Left lung (tissue), 10 donors: Measurements from ENCODE around the gene SHISA2. TPM values are rescaled to one million over a fixed set of nuclear protein-coding genes. Genes with fewer than 3 reads are reported as not detected.

Source experiments
- ATAC-seq: fragments of 200-7000 bp; cut with Tn5 transposase; one replicate; pipeline ENCODE4 v1.9.1; 2020; ENCODE audit warnings: moderate library complexity
- DNase-seq, 4 donors: peaks; one replicate each; pipeline ENCODE4 v3.0.0-alpha.2; 2013 to 2020
- H3K27ac ChIP-seq, 2 donors: fragments of 200-600 bp; sonication (generic) in 1 of 2; one replicate each; pipeline versions ENCODE4 v1.5.0 to v1.8.0; 2020 to 2021
- H3K27me3 ChIP-seq, 2 donors: fragments of 200-600 bp; sonication (generic) in 1 of 2; one replicate each; pipeline versions ENCODE4 v1.5.0 to v1.8.0; 2020 to 2021
- H3K36me3 ChIP-seq, 2 donors: fragments of 200-600 bp; sonication (generic) in 1 of 2; one replicate each; pipeline versions ENCODE4 v1.5.0 to v1.8.0; 2020 to 2021
- H3K4me1 ChIP-seq, 2 donors: fragments of 200-600 bp; one replicate each; pipeline ENCODE4 v1.8.0; 2021
- H3K4me3 ChIP-seq, 2 donors: fragments of 200-600 bp; sonication (generic) in 1 of 2; one replicate each; pipeline versions ENCODE4 v1.5.0 to v1.8.0; 2020 to 2021; ENCODE audit warnings: mild to moderate bottlenecking in 1 of 2
- H3K9me3 ChIP-seq, 2 donors: fragments of 200-600 bp; sonication (generic) in 1 of 2; one replicate each; pipeline versions ENCODE4 v1.5.0 to v1.8.0; 2020 to 2021
- CTCF ChIP-seq, 2 donors: fragments of 200-600 bp; sonication (generic) in 1 of 2; IDR thresholded peaks; one replicate each; pipeline versions ENCODE4 v1.5.0 to v1.8.0; 2021; ENCODE audit warnings: antibody characterized with exemption in 2 of 2
- intact Hi-C, 2 donors: fragments of 100-400 bp; cut with DNase I; formaldehyde crosslinking; loops; one replicate each; pipeline versions ENCODE4 v1.11.2 to v1.14.2; 2022
- polyA plus RNA-seq, 6 donors: library from polyadenylated mRNA; unstranded; fragments of 120-200 nt; gene quantifications; one replicate each; pipeline ENCODE4 v1.2.1, GENCODE V29; 2013; ENCODE audit not compliant: insufficient read length in 6 of 6
- total RNA-seq, 2 donors: library from RNA; stranded (reverse); fragmentation: NEBNext Ultra II Directional; extraction: Animal tissue kit (Norgen Biotek cat#: 25700); gene quantifications; one replicate each; pipeline ENCODE4 v1.2.1, GENCODE V29; 2021
- donor health status: DM: no; HTN: yes; CAD: no.
- donor health status: DM: no; HTN: no; CAD: no.

Gene SHISA2
- total and polyA plus RNA-seq, 8 donors, result 12.0 to 63.8 (median 43.2) TPM

- ATAC-seq, result peak; percentile 21
- H3K36me3 ChIP-seq, result no peaks in the 10 kb centered on the region
- DNase-seq, result no peak
- H3K27ac ChIP-seq, result no peak overlapping the region
- intact Hi-C loops, result no loop called here
- H3K4me1 ChIP-seq, result peaks cover 3 to 5% of the 10 kb centered on the region in 2 donors
- no peaks in the 10 kb centered on the region for H3K9me3 ChIP-seq
- peak overlapping the region; percentile 17 to 41 for H3K4me3 ChIP-seq
- H3K27me3 ChIP-seq, result peaks cover 37 to 74% of the 10 kb centered on the region in 2 donors
- TF ChIP-seq CTCF (IDR thresholded peaks at IDR 0.05), result no peak
Measured at GRCh38 chr13:26048741-26049140, 3.1 kb downstream of the SHISA2 start.

GRCh38 chr13:26047040-26047439, 4.8 kb downstream of the SHISA2 start:
- no peak overlapping the region for H3K27ac ChIP-seq
- intact Hi-C loops, result no loop called here
- H3K27me3 ChIP-seq, result peaks cover 30 to 57% of the 10 kb centered on the region in 2 donors
- no peak overlapping the region for H3K4me3 ChIP-seq
- no peak for TF ChIP-seq CTCF (IDR thresholded peaks at IDR 0.05)
- no peaks in the 10 kb centered on the region for H3K36me3 ChIP-seq
- DNase-seq (no peak), ATAC-seq (no peak)
- peaks cover 3 to 5% of the 10 kb centered on the region in 2 donors for H3K4me1 ChIP-seq
- no peaks in the 10 kb centered on the region for H3K9me3 ChIP-seq

- TF ChIP-seq CTCF (IDR thresholded peaks at IDR 0.05), result no peak
- no peak for DNase-seq
Measured at GRCh38 chr13:26046639-26047038, 5.2 kb downstream of the SHISA2 start.

GRCh38 chr13:26045142-26045541, 6.7 kb downstream of the SHISA2 start:
- H3K9me3 ChIP-seq, result no peaks in the 10 kb centered on the region
- no peak overlapping the region for H3K4me3 ChIP-seq
- H3K36me3 ChIP-seq, result no peaks in the 10 kb centered on the region
- DNase-seq (no peak), ATAC-seq (no peak)
- peaks cover 14 to 38% of the 10 kb centered on the region in 2 donors for H3K27me3 ChIP-seq
- H3K27ac ChIP-seq, result no peak overlapping the region
- intact Hi-C loops, result no loop called here
- H3K4me1 ChIP-seq, result no peaks in the 10 kb centered on the region
- no peak for TF ChIP-seq CTCF (IDR thresholded peaks at IDR 0.05)

More at GRCh38 chr13:26046639-26047038, 5.2 kb downstream of the SHISA2 start:
- intact Hi-C loops, result no loop called here
- peaks cover 29 to 53% of the 10 kb centered on the region in 2 donors for H3K27me3 ChIP-seq
- peaks cover 3 to 5% of the 10 kb centered on the region in 2 donors for H3K4me1 ChIP-seq
- H3K27ac ChIP-seq, result no peak overlapping the region
- no peak for ATAC-seq
- H3K4me3 ChIP-seq, result no peak overlapping the region
- H3K9me3 ChIP-seq, result no peaks in the 10 kb centered on the region
- H3K36me3 ChIP-seq, result no peaks in the 10 kb centered on the region

GRCh38 chr13:26042785-26043184, 9.0 kb downstream of the SHISA2 start:
- Histone ChIP-seq H3K27me3 (peaks cover 0 to 15% of the 10 kb centered on the region in 2 donors), H3K36me3 (no peaks in the 10 kb centered on the region), H3K27ac (no peak overlapping the region), H3K9me3 (no peaks in the 10 kb centered on the region), H3K4me1 (no peaks in the 10 kb centered on the region), H3K4me3 (no peak overlapping the region)
- TF ChIP-seq CTCF (IDR thresholded peaks at IDR 0.05), result no peak
- ATAC-seq (no peak), DNase-seq (no peak)
- intact Hi-C loops, result no loop called here
